ENCODE measurements around the gene SPAG16.

SPAG16 gene

GRCh38 chr2:213415093-213415492 is 130.8 kb downstream of the SPAG16 start:
- Histone ChIP-seq H3K36me3 (no peaks in the 10 kb centered on the region), H3K27me3 (no peaks in the 10 kb centered on the region), H3K4me1 (no peaks in the 10 kb centered on the region), H3K9me3 (no peaks in the 10 kb centered on the region), H3K4me3 (no peak overlapping the region), H3K27ac (no peak overlapping the region)
- TF ChIP-seq CTCF (IDR thresholded peaks at IDR 0.05): no peak
- DNase-seq: no peak
- intact Hi-C loops (cut with DNase I; ENCODE audit: low total_unique reads): no loop called here

- no peak for TF ChIP-seq CTCF (IDR thresholded peaks at IDR 0.05)
- H3K27me3 ChIP-seq: no peaks in the 10 kb centered on the region
- intact Hi-C loops (cut with DNase I; ENCODE audit: low total_unique reads): no loop called here
Measured at GRCh38 chr2:213416832-213417231, 132.6 kb downstream of the SPAG16 start.

GRCh38 chr2:213419980-213420379 is 135.7 kb downstream of the SPAG16 start:
- Histone ChIP-seq H3K27ac (no peak overlapping the region), H3K9me3 (no peaks in the 10 kb centered on the region), H3K27me3 (no peaks in the 10 kb centered on the region), H3K36me3 (no peaks in the 10 kb centered on the region), H3K4me3 (no peak overlapping the region), H3K4me1 (no peaks in the 10 kb centered on the region)
- no peak for DNase-seq
- intact Hi-C loops (cut with DNase I; ENCODE audit: low total_unique reads): no loop called here
- TF ChIP-seq CTCF (IDR thresholded peaks at IDR 0.05): no peak

More at GRCh38 chr2:213416832-213417231, 132.6 kb downstream of the SPAG16 start:
- no peaks in the 10 kb centered on the region for H3K9me3 ChIP-seq
- H3K36me3 ChIP-seq: no peaks in the 10 kb centered on the region
- H3K4me3 ChIP-seq: no peak overlapping the region
- H3K27ac ChIP-seq: no peak overlapping the region
- H3K4me1 ChIP-seq: no peaks in the 10 kb centered on the region
- no peak for DNase-seq

- H3K27me3 ChIP-seq: no peaks in the 10 kb centered on the region
- H3K27ac ChIP-seq: no peak overlapping the region
- H3K4me3 ChIP-seq: no peak overlapping the region
- H3K36me3 ChIP-seq: no peaks in the 10 kb centered on the region
- TF ChIP-seq CTCF (IDR thresholded peaks at IDR 0.05): no peak
- DNase-seq: no peak
- intact Hi-C loops (cut with DNase I; ENCODE audit: low total_unique reads): no loop called here
- no peaks in the 10 kb centered on the region for H3K4me1 ChIP-seq
- no peaks in the 10 kb centered on the region for H3K9me3 ChIP-seq
Measured at GRCh38 chr2:213420828-213421385, 136.6 kb downstream of the SPAG16 start.

- no peaks in the 10 kb centered on the region for H3K9me3 ChIP-seq
- H3K36me3 ChIP-seq: no peaks in the 10 kb centered on the region
- no peaks in the 10 kb centered on the region for H3K27me3 ChIP-seq
- no peak for TF ChIP-seq CTCF (IDR thresholded peaks at IDR 0.05)
- H3K4me1 ChIP-seq: no peaks in the 10 kb centered on the region
- DNase-seq: no peak
- no peak overlapping the region for H3K27ac ChIP-seq
- H3K4me3 ChIP-seq: no peak overlapping the region
- intact Hi-C loops (cut with DNase I; ENCODE audit: low total_unique reads): no loop called here
Measured at GRCh38 chr2:213422211-213422610, 137.9 kb downstream of the SPAG16 start.

GRCh38 chr2:213425618-213426017 is 141.4 kb downstream of the SPAG16 start:
- no peaks in the 10 kb centered on the region for H3K27me3 ChIP-seq
- intact Hi-C loops (cut with DNase I; ENCODE audit: low total_unique reads): no loop called here

More at GRCh38 chr2:213425618-213426017, 141.4 kb downstream of the SPAG16 start:
- Histone ChIP-seq H3K27ac (no peak overlapping the region), H3K4me1 (no peaks in the 10 kb centered on the region), H3K9me3 (peaks cover 0 to 6% (median 6%) of the 10 kb centered on the region in 3 donors), H3K4me3 (no peak overlapping the region), H3K36me3 (no peaks in the 10 kb centered on the region)
- no peak for TF ChIP-seq CTCF (IDR thresholded peaks at IDR 0.05)
- DNase-seq: no peak

Data from tibial artery (tissue), 4 donors.